H1 (cell line): Measurements from ENCODE around the gene LSM6. TPM values are rescaled to one million over a fixed set of nuclear protein-coding genes. Genes with fewer than 3 reads are reported as not detected.
A peak's percentile ranks its signal among the peaks of the same experiment; 100 is the strongest.

Source experiments
- ASH2L ChIP-seq: fragments of 200-600, 300-600 bp; sonication (generic); IDR thresholded peaks from one replicate; pipeline ENCODE4 v1.7.1; 2017; ENCODE audit warnings: low read length
- CBX8 ChIP-seq: fragments of 300-800, 300-1000 bp; sonication (generic); IDR thresholded peaks from 2 replicates; pipeline ENCODE4 v1.7.1; 2016; ENCODE audit warnings: low read depth, low read length, borderline replicate concordance
- EGR1 ChIP-seq: IDR thresholded peaks from 2 replicates; pipeline ENCODE4 v1.6.1; 2011; ENCODE audit warnings: low read depth, low read length, borderline replicate concordance
- PHF8 ChIP-seq: fragments of 200-600 bp; sonication (generic); conservative IDR thresholded peaks from 2 replicates; pipeline ENCODE4 v1.7.1; 2012; ENCODE audit warnings: low read depth, mild to moderate bottlenecking, inconsistent platforms, low read length, moderate library complexity
- POLR2AphosphoS5 ChIP-seq: IDR thresholded peaks from 2 replicates; pipeline ENCODE4 v1.6.1; 2011; ENCODE audit warnings: low read depth, low read length
- RFX5 ChIP-seq: IDR thresholded peaks from 2 replicates; pipeline ENCODE4 v1.6.1; 2011; ENCODE audit warnings: low read depth, low read length, improper control_type of control experiment, borderline replicate concordance
- SIN3A ChIP-seq, 2 experiments: IDR thresholded peaks in 1 of 2; conservative IDR thresholded peaks in 1 of 2; 2 replicates each; pipeline ENCODE4 v1.6.1; 2011 to 2012; ENCODE audit warnings: low read length in 2 of 2, improper control_type of control experiment in 1 of 2, low read depth in 1 of 2, mild to moderate bottlenecking in 1 of 2
- SUZ12 ChIP-seq: fragments of 200-600 bp; sonication (generic); IDR thresholded peaks from 2 replicates; pipeline ENCODE4 v1.6.1; 2012; ENCODE audit warnings: mild to moderate bottlenecking, inconsistent platforms, low read length, moderate library complexity, mixed read lengths
- polyA plus RNA-seq, 7 experiments: library from polyadenylated mRNA; depleted of rRNA in 3 of 7; stranded (reverse) in 5 of 7; unstranded in 2 of 7; fragments of >200 nt in 5 of 7; fragments of 200-250 nt in 2 of 7; gene quantifications; 1 replicate in 5 of 7; 2 replicates in 1 of 7; 4 replicates in 1 of 7; pipeline versions ENCODE4 v1.2.1 to v1.2.3, GENCODE V29; 2011 to 2013; ENCODE audit warnings: missing spikeins in 2 of 7, mixed read lengths in 2 of 7
- total RNA-seq: library from RNA; stranded (reverse); fragmentation: NEBNext Ultra II Directional; extraction: Animal tissue kit (Norgen Biotek cat#: 25700); gene quantifications from 2 replicates; pipeline ENCODE4 v1.2.1, GENCODE V29; 2021
- TF ChIP-seq, protein P1 (sequence below): fragments of 300-600 bp; sonication (generic); IDR thresholded peaks from 2 replicates; pipeline ENCODE4 v1.7.1; 2012; ENCODE audit warnings: low read length, moderate library complexity, mild to moderate bottlenecking, inconsistent platforms; ENCODE audit not compliant: insufficient replicate concordance

Gene LSM6
- total and polyA plus RNA-seq, 2 of the 8 experiments (the other 6 are each of a cell fraction or from before 2014, with no cell fraction given), result 40.2 to 63.4 TPM

DNA sequence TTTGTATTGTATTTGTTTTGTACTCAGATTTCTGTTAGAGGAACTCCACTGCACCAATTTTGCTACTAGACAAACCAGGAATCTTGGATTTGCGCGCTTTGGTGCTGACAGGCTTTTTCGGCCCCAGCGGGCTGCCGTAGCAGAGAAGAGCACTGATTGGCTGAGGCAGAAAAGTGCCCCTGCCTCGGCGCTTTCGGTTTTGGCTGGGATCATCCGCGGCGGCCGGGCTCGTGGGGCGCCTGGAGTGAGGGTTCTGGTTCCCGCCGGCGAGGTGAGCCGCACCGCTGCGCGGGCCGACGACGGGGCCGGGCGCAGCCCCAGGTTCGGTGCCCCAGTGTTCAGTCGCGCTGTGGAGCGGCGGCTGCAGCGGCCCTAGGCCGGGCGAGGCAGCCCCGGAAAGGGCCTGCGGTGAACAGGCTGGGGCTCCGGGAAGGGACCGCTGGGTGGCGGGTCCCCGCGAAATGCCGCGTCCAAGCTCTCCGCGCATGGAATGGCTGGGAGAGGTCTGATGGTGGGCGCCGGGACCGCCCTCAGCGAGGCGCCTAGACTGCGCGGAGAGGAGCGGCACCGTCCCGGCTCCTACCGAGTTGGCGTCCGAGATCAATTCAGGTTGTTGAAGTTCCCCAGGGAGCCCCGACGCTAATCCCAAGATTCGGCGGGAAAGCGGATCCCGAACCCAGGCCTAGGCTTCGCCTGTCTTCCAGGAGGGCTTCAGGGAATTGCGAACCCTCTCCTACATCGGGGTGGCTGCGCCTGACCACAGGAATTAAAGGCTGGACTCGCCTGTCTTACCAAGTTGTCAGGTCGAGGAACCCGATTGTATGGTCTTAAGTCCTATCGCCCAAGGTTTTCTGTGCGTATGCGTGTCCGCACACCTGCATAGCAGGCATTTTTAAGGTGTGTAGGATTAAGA lies at the start of gene LSM6 (continued):
- TF ChIP-seq ASH2L (peak; percentile 97), RFX5 (no peak), POLR2AphosphoS5 (peak; percentile 50; the same call in 1 of the 2 replicates), SUZ12 (no peak), CBX8 (no peak), SIN3A (conservative IDR thresholded peaks at IDR 0.05 in 1 of 2, IDR thresholded peaks at IDR 0.05 in 1 of 2; ENCODE audit: low read depth in 1 of 2, low read length in 2 of 2) (no peak; a peak in 1 of 4 replicates), EGR1 (no peak), PHF8 (peak; percentile 92)
- TF ChIP-seq, protein P1, sequence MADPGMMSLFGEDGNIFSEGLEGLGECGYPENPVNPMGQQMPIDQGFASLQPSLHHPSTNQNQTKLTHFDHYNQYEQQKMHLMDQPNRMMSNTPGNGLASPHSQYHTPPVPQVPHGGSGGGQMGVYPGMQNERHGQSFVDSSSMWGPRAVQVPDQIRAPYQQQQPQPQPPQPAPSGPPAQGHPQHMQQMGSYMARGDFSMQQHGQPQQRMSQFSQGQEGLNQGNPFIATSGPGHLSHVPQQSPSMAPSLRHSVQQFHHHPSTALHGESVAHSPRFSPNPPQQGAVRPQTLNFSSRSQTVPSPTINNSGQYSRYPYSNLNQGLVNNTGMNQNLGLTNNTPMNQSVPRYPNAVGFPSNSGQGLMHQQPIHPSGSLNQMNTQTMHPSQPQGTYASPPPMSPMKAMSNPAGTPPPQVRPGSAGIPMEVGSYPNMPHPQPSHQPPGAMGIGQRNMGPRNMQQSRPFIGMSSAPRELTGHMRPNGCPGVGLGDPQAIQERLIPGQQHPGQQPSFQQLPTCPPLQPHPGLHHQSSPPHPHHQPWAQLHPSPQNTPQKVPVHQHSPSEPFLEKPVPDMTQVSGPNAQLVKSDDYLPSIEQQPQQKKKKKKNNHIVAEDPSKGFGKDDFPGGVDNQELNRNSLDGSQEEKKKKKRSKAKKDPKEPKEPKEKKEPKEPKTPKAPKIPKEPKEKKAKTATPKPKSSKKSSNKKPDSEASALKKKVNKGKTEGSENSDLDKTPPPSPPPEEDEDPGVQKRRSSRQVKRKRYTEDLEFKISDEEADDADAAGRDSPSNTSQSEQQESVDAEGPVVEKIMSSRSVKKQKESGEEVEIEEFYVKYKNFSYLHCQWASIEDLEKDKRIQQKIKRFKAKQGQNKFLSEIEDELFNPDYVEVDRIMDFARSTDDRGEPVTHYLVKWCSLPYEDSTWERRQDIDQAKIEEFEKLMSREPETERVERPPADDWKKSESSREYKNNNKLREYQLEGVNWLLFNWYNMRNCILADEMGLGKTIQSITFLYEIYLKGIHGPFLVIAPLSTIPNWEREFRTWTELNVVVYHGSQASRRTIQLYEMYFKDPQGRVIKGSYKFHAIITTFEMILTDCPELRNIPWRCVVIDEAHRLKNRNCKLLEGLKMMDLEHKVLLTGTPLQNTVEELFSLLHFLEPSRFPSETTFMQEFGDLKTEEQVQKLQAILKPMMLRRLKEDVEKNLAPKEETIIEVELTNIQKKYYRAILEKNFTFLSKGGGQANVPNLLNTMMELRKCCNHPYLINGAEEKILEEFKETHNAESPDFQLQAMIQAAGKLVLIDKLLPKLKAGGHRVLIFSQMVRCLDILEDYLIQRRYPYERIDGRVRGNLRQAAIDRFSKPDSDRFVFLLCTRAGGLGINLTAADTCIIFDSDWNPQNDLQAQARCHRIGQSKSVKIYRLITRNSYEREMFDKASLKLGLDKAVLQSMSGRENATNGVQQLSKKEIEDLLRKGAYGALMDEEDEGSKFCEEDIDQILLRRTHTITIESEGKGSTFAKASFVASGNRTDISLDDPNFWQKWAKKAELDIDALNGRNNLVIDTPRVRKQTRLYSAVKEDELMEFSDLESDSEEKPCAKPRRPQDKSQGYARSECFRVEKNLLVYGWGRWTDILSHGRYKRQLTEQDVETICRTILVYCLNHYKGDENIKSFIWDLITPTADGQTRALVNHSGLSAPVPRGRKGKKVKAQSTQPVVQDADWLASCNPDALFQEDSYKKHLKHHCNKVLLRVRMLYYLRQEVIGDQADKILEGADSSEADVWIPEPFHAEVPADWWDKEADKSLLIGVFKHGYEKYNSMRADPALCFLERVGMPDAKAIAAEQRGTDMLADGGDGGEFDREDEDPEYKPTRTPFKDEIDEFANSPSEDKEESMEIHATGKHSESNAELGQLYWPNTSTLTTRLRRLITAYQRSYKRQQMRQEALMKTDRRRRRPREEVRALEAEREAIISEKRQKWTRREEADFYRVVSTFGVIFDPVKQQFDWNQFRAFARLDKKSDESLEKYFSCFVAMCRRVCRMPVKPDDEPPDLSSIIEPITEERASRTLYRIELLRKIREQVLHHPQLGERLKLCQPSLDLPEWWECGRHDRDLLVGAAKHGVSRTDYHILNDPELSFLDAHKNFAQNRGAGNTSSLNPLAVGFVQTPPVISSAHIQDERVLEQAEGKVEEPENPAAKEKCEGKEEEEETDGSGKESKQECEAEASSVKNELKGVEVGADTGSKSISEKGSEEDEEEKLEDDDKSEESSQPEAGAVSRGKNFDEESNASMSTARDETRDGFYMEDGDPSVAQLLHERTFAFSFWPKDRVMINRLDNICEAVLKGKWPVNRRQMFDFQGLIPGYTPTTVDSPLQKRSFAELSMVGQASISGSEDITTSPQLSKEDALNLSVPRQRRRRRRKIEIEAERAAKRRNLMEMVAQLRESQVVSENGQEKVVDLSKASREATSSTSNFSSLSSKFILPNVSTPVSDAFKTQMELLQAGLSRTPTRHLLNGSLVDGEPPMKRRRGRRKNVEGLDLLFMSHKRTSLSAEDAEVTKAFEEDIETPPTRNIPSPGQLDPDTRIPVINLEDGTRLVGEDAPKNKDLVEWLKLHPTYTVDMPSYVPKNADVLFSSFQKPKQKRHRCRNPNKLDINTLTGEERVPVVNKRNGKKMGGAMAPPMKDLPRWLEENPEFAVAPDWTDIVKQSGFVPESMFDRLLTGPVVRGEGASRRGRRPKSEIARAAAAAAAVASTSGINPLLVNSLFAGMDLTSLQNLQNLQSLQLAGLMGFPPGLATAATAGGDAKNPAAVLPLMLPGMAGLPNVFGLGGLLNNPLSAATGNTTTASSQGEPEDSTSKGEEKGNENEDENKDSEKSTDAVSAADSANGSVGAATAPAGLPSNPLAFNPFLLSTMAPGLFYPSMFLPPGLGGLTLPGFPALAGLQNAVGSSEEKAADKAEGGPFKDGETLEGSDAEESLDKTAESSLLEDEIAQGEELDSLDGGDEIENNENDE, result no peak
